ENCODE data around the gene COQ8B. TPM values are rescaled to one million over a fixed set of nuclear protein-coding genes. Genes with fewer than 3 reads are reported as not detected.
"Not testable (repeated sequence)": the region's sequence is repeated elsewhere in the genome, so short reads cannot be mapped to it uniquely, and the experiment has no call there.

Gene COQ8B
- total RNA-seq, 1 experiment from 2014 or later: 31.3 TPM

GRCh38 chr19:40739030-40739839 lies 22.5 kb upstream of the COQ8B start:
- H3K27ac ChIP-seq (ENCODE audit: low read length): no peak overlapping the region
- no peak for DNase-seq
- no peak overlapping the region for H3K4me3 ChIP-seq (ENCODE audit: low read length)
- H3K4me2 ChIP-seq (ENCODE audit: low read depth, low read length, poor library complexity, severe bottlenecking): no peak overlapping the region
- H3K9ac ChIP-seq (ENCODE audit: low read length): no peak overlapping the region
- H3K79me2 ChIP-seq (ENCODE audit: low read length): no peaks in the 10 kb centered on the region
- no peaks in the 10 kb centered on the region for H3K27me3 ChIP-seq (ENCODE audit: low read length)
- no peaks in the 10 kb centered on the region for H4K20me1 ChIP-seq (ENCODE audit: insufficient read depth, low read depth, low read length)
- no peaks in the 10 kb centered on the region for H3K4me1 ChIP-seq (ENCODE audit: low read length)
- H3K9me2 ChIP-seq (replicated peaks; ENCODE audit: insufficient read depth, low read length): no peaks in the 10 kb centered on the region
- H2AFZ ChIP-seq (ENCODE audit: low read length): no peak overlapping the region
- peaks cover 3% of the 10 kb centered on the region; the same call in 1 of the 2 replicates for H3K36me3 ChIP-seq (ENCODE audit: insufficient read depth, low read length)
- no peaks in the 10 kb centered on the region for H3K9me3 ChIP-seq (ENCODE audit: low read length)

GRCh38 chr19:40737102-40737644 lies 20.5 kb upstream of the COQ8B start:
- Histone ChIP-seq H3K9me3 (ENCODE audit: low read length) (no peaks in the 10 kb centered on the region), H2AFZ (ENCODE audit: low read length) (no peak overlapping the region), H3K4me1 (ENCODE audit: low read length) (no peaks in the 10 kb centered on the region), H3K4me3 (ENCODE audit: low read length) (no peak overlapping the region), H3K9ac (ENCODE audit: low read length) (no peak overlapping the region), H3K79me2 (ENCODE audit: low read length) (no peaks in the 10 kb centered on the region), H3K27ac (ENCODE audit: low read length) (no peak overlapping the region), H3K4me2 (ENCODE audit: low read depth, low read length, poor library complexity, severe bottlenecking) (no peak overlapping the region), H3K27me3 (ENCODE audit: low read length) (no peaks in the 10 kb centered on the region), H3K36me3 (ENCODE audit: insufficient read depth, low read length) (peaks cover 5% of the 10 kb centered on the region), H4K20me1 (ENCODE audit: insufficient read depth, low read depth, low read length) (no peaks in the 10 kb centered on the region), H3K9me2 (replicated peaks; ENCODE audit: insufficient read depth, low read length) (no peaks in the 10 kb centered on the region)
- no peak for DNase-seq

GRCh38 chr19:40736661-40737060 lies 20.0 kb upstream of the COQ8B start:
- Histone ChIP-seq H3K36me3 (ENCODE audit: insufficient read depth, low read length) (peaks cover 5% of the 10 kb centered on the region), H3K9me2 (replicated peaks; ENCODE audit: insufficient read depth, low read length) (no peaks in the 10 kb centered on the region), H4K20me1 (ENCODE audit: insufficient read depth, low read depth, low read length) (no peaks in the 10 kb centered on the region), H3K4me2 (ENCODE audit: low read depth, low read length, poor library complexity, severe bottlenecking) (no peak overlapping the region), H3K27me3 (ENCODE audit: low read length) (no peaks in the 10 kb centered on the region), H3K4me3 (ENCODE audit: low read length) (no peak overlapping the region), H3K27ac (ENCODE audit: low read length) (no peak overlapping the region), H3K9me3 (ENCODE audit: low read length) (no peaks in the 10 kb centered on the region), H3K79me2 (ENCODE audit: low read length) (no peaks in the 10 kb centered on the region), H2AFZ (ENCODE audit: low read length) (no peak overlapping the region), H3K9ac (ENCODE audit: low read length) (no peak overlapping the region), H3K4me1 (ENCODE audit: low read length) (no peaks in the 10 kb centered on the region)
- DNase-seq: no peak

- Histone ChIP-seq H3K4me3 (ENCODE audit: low read length) (no peak overlapping the region), H4K20me1 (ENCODE audit: insufficient read depth, low read depth, low read length) (no peaks in the 10 kb centered on the region), H3K9me3 (ENCODE audit: low read length) (no peaks in the 10 kb centered on the region), H3K79me2 (ENCODE audit: low read length) (no peaks in the 10 kb centered on the region), H3K9ac (ENCODE audit: low read length) (no peak overlapping the region), H3K36me3 (ENCODE audit: insufficient read depth, low read length) (peaks cover 7% of the 10 kb centered on the region), H2AFZ (ENCODE audit: low read length) (no peak overlapping the region), H3K4me2 (ENCODE audit: low read depth, low read length, poor library complexity, severe bottlenecking) (no peak overlapping the region), H3K27ac (ENCODE audit: low read length) (no peak overlapping the region), H3K4me1 (ENCODE audit: low read length) (no peaks in the 10 kb centered on the region), H3K27me3 (ENCODE audit: low read length) (no peaks in the 10 kb centered on the region), H3K9me2 (replicated peaks; ENCODE audit: insufficient read depth, low read length) (no peaks in the 10 kb centered on the region)
- no peak for DNase-seq
Measured at GRCh38 chr19:40735013-40735771, 18.5 kb upstream of the COQ8B start.

GRCh38 chr19:40733149-40733548 lies 16.5 kb upstream of the COQ8B start:
- Histone ChIP-seq H3K27me3 (ENCODE audit: low read length) (no peaks in the 10 kb centered on the region), H3K36me3 (ENCODE audit: insufficient read depth, low read length) (peaks cover 7% of the 10 kb centered on the region), H3K9ac (ENCODE audit: low read length) (no peak overlapping the region), H3K4me2 (ENCODE audit: low read depth, low read length, poor library complexity, severe bottlenecking) (no peak overlapping the region), H2AFZ (ENCODE audit: low read length) (no peak overlapping the region), H3K27ac (ENCODE audit: low read length) (no peak overlapping the region), H4K20me1 (ENCODE audit: insufficient read depth, low read depth, low read length) (no peaks in the 10 kb centered on the region), H3K4me1 (ENCODE audit: low read length) (no peaks in the 10 kb centered on the region), H3K79me2 (ENCODE audit: low read length) (no peaks in the 10 kb centered on the region), H3K9me3 (ENCODE audit: low read length) (no peaks in the 10 kb centered on the region), H3K4me3 (ENCODE audit: low read length) (no peak overlapping the region), H3K9me2 (replicated peaks; ENCODE audit: insufficient read depth, low read length) (no peaks in the 10 kb centered on the region)
- no peak for DNase-seq

GRCh38 chr19:40732304-40732703 lies 15.6 kb upstream of the COQ8B start:
- not testable (repeated sequence) for H2AFZ ChIP-seq (ENCODE audit: low read length); H3K27ac ChIP-seq (ENCODE audit: low read length); H3K27me3 ChIP-seq (ENCODE audit: low read length); H3K4me3 ChIP-seq (ENCODE audit: low read length); H3K4me1 ChIP-seq (ENCODE audit: low read length); H3K36me3 ChIP-seq (ENCODE audit: insufficient read depth, low read length); H3K4me2 ChIP-seq (ENCODE audit: low read depth, low read length, poor library complexity, severe bottlenecking); H3K79me2 ChIP-seq (ENCODE audit: low read length); H3K9ac ChIP-seq (ENCODE audit: low read length); H3K9me3 ChIP-seq (ENCODE audit: low read length); H4K20me1 ChIP-seq (ENCODE audit: insufficient read depth, low read depth, low read length); H3K9me2 ChIP-seq (replicated peaks; ENCODE audit: insufficient read depth, low read length); DNase-seq

- not testable (repeated sequence) for H3K79me2 ChIP-seq (ENCODE audit: low read length); H2AFZ ChIP-seq (ENCODE audit: low read length); H3K9me2 ChIP-seq (replicated peaks; ENCODE audit: insufficient read depth, low read length); H3K9me3 ChIP-seq (ENCODE audit: low read length); H3K4me1 ChIP-seq (ENCODE audit: low read length); H3K27me3 ChIP-seq (ENCODE audit: low read length); H4K20me1 ChIP-seq (ENCODE audit: insufficient read depth, low read depth, low read length); H3K9ac ChIP-seq (ENCODE audit: low read length); H3K36me3 ChIP-seq (ENCODE audit: insufficient read depth, low read length); H3K4me2 ChIP-seq (ENCODE audit: low read depth, low read length, poor library complexity, severe bottlenecking); H3K27ac ChIP-seq (ENCODE audit: low read length); H3K4me3 ChIP-seq (ENCODE audit: low read length); DNase-seq
Measured at GRCh38 chr19:40730065-40730464, 13.4 kb upstream of the COQ8B start.

GRCh38 chr19:40726279-40726678 lies 9.6 kb upstream of the COQ8B start:
- Histone ChIP-seq H3K27me3 (ENCODE audit: low read length) (no peaks in the 10 kb centered on the region), H2AFZ (ENCODE audit: low read length) (no peak overlapping the region), H4K20me1 (ENCODE audit: insufficient read depth, low read depth, low read length) (no peaks in the 10 kb centered on the region), H3K27ac (ENCODE audit: low read length) (no peak overlapping the region), H3K4me1 (ENCODE audit: low read length) (no peaks in the 10 kb centered on the region), H3K9ac (ENCODE audit: low read length) (no peak overlapping the region), H3K4me2 (ENCODE audit: low read depth, low read length, poor library complexity, severe bottlenecking) (no peak overlapping the region), H3K9me2 (replicated peaks; ENCODE audit: insufficient read depth, low read length) (no peaks in the 10 kb centered on the region), H3K4me3 (ENCODE audit: low read length) (no peak overlapping the region), H3K79me2 (ENCODE audit: low read length) (peaks cover 7% of the 10 kb centered on the region), H3K9me3 (ENCODE audit: low read length) (no peaks in the 10 kb centered on the region), H3K36me3 (ENCODE audit: insufficient read depth, low read length) (0 out of 2 replicates have a peak, but pooled peaks cover 2% of the 10 kb centered on the region)
- no peak for DNase-seq

Data from Karpas-422 (cell line).